A673 (cell line): Measurements from ENCODE around the gene ERO1B. TPM values are rescaled to one million over a fixed set of nuclear protein-coding genes. Genes with fewer than 3 reads are reported as not detected.

ENCODE experiments used
- BruUV-seq: library from RNA; stranded (reverse); fragments of 400-500 nt; replicated peaks from 2 replicates; lab custom pipeline; 2021; lab: Mats Ljungman, UMichigan
- CTCF ChIA-PET: fragments of 300-600 bp; sonication (Branson Sonifier 250); formaldehyde crosslinking; loops from one replicate; lab custom pipeline; 2022; ENCODE audit warnings: antibody characterized with exemption; lab: Charles Lee
- POLR2A ChIA-PET: fragments of 300-600 bp; sonication (Branson Sonifier 250); formaldehyde crosslinking; loops from one replicate; lab custom pipeline; 2022; ENCODE audit warnings: antibody characterized with exemption; ENCODE audit not compliant: low non-redundant PET; lab: Charles Lee
- DNase-seq: peaks from one replicate; pipeline ENCODE4 v3.0.0-alpha.2; 2015; ENCODE audit warnings: low spot score
- H3K27ac ChIP-seq: fragments of 200-600 bp; sonication (generic); 2 replicates; pipeline ENCODE4 v1.5.1; 2016; ENCODE audit warnings: mixed run types, low read depth, mild to moderate bottlenecking, mixed read lengths, antibody characterized with exemption, low read length; ENCODE audit not compliant: poor library complexity, severe bottlenecking
- H3K27me3 ChIP-seq: fragments of 200-600 bp; sonication (generic); replicated peaks from 2 replicates; pipeline ENCODE4 v1.6.1; 2017; ENCODE audit warnings: mixed run types, low read depth, mild to moderate bottlenecking, mixed read lengths, antibody characterized with exemption, low read length; ENCODE audit not compliant: insufficient read depth, poor library complexity
- H3K36me3 ChIP-seq: fragments of 200-600 bp; sonication (generic); 2 replicates; pipeline ENCODE4 v1.6.1; 2016; ENCODE audit warnings: mixed run types, mild to moderate bottlenecking, mixed read lengths, antibody characterized with exemption, low read length; ENCODE audit not compliant: insufficient read depth, poor library complexity, severe bottlenecking
- H3K4me1 ChIP-seq: fragments of 200-600 bp; sonication (generic); 2 replicates; pipeline ENCODE4 v1.6.1; 2017; ENCODE audit warnings: mixed run types, mild to moderate bottlenecking, mixed read lengths, antibody characterized with exemption, low read length; ENCODE audit not compliant: insufficient read depth, poor library complexity, severe bottlenecking
- H3K4me3 ChIP-seq: fragments of 200-600 bp; sonication (generic); 2 replicates; pipeline ENCODE4 v1.5.1; 2016; ENCODE audit warnings: low read depth, mixed run types, mild to moderate bottlenecking, mixed read lengths, low read length; ENCODE audit not compliant: poor library complexity, severe bottlenecking
- H3K9me3 ChIP-seq: fragments of 200-600 bp; sonication (generic); 2 replicates; pipeline ENCODE4 v1.6.1; 2016; ENCODE audit warnings: mixed run types, low read depth, mild to moderate bottlenecking, mixed read lengths, antibody characterized with exemption, low read length; ENCODE audit not compliant: poor library complexity, severe bottlenecking
- EZH2 ChIP-seq: fragments of 200-600 bp; sonication (generic); IDR thresholded peaks from 2 replicates; pipeline ENCODE4 v1.6.1; 2017; ENCODE audit warnings: borderline replicate concordance, low read depth, mild to moderate bottlenecking, mixed read lengths, antibody characterized with exemption, low read length; ENCODE audit not compliant: poor library complexity, severe bottlenecking
- intact Hi-C: fragments of 100-400 bp; cut with micrococcal nuclease; formaldehyde crosslinking; loops from one replicate; pipeline ENCODE4 v1.10.0; 2022; ENCODE audit not compliant: unreplicated experiment
- total RNA-seq: library from RNA; stranded (reverse); gene quantifications from 2 replicates; pipeline ENCODE4 v1.2.3, GENCODE V29; 2021
- TF ChIP-seq, protein P1 (sequence below): fragments of 300-800, 200-600 bp; sonication (generic); conservative IDR thresholded peaks from 2 replicates; pipeline ENCODE4 v1.5.1; 2017; ENCODE audit warnings: low read depth, mild to moderate bottlenecking, antibody characterized with exemption, low read length, moderate library complexity, mixed read lengths

Gene ERO1B
- total RNA-seq, 1 experiment from 2014 or later = 3.4 TPM

DNA sequence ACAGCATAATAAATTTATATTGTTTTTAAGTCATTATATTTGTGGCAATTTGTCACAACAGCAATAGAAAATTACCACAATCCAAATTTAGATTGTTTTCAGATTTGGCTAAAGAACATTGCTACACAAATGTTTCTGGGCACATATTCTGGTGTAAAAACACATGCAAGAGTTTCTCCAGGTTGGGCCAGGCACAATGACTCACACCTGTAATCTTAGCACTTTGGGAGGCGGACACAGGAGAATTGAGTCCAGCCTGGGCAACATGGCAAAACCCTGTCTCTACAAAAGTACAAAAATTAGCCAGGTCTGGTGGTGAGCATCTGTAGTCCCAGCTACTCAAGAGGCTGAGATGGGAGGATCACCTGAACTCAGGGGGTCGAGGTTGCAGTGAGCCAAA, 8.4 kb downstream of the ERO1B start:
- Histone ChIP-seq H3K27me3 (no peaks in the 10 kb centered on the region), H3K9me3 (no peaks in the 10 kb centered on the region), H3K36me3 (no peaks in the 10 kb centered on the region), H3K27ac (no peak overlapping the region), H3K4me3 (no peak overlapping the region), H3K4me1 (no peaks in the 10 kb centered on the region)
- no peak for TF ChIP-seq EZH2
- TF ChIP-seq, protein P1, sequence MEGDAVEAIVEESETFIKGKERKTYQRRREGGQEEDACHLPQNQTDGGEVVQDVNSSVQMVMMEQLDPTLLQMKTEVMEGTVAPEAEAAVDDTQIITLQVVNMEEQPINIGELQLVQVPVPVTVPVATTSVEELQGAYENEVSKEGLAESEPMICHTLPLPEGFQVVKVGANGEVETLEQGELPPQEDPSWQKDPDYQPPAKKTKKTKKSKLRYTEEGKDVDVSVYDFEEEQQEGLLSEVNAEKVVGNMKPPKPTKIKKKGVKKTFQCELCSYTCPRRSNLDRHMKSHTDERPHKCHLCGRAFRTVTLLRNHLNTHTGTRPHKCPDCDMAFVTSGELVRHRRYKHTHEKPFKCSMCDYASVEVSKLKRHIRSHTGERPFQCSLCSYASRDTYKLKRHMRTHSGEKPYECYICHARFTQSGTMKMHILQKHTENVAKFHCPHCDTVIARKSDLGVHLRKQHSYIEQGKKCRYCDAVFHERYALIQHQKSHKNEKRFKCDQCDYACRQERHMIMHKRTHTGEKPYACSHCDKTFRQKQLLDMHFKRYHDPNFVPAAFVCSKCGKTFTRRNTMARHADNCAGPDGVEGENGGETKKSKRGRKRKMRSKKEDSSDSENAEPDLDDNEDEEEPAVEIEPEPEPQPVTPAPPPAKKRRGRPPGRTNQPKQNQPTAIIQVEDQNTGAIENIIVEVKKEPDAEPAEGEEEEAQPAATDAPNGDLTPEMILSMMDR = no peak
- ChIA-PET POLR2A (no interaction called here), CTCF (interaction anchor here (0.6 kb wide), 1 partner anchor 125 kb away, joined by 5 read pairs; no protein-coding TSS in a partner anchor)
- intact Hi-C loops = no loop called here
- no TSS peak for BruUV-seq
- no peak for DNase-seq

DNA sequence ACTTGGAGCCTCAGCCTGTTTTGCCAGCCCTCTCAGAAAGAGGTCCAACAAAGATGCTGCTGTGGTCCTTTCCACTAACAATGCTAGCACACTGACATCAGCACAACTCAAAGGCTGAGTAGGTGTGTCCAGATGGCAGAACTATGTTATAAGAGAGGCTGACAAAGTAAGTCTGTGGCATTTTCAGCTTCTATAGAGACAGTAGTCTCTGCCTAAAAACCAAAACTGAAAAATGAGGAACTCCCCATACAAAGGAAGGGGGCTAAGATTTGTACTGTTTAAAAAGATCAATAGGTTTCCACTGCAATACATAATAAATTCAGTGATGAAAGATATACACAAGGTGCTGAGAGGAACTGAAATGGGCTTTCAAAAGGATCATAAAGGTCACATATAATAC, 12.3 kb downstream of the ERO1B start:
- Histone ChIP-seq H3K4me1 (no peaks in the 10 kb centered on the region), H3K9me3 (no peaks in the 10 kb centered on the region), H3K36me3 (no peaks in the 10 kb centered on the region), H3K27ac (no peak overlapping the region), H3K4me3 (no peak overlapping the region), H3K27me3 (no peaks in the 10 kb centered on the region)
- intact Hi-C loops = no loop called here
- TF ChIP-seq, protein P1 = no peak
- POLR2A ChIA-PET = no interaction called here
- CTCF ChIA-PET = no interaction called here
- DNase-seq = no peak
- no TSS peak for BruUV-seq

DNA sequence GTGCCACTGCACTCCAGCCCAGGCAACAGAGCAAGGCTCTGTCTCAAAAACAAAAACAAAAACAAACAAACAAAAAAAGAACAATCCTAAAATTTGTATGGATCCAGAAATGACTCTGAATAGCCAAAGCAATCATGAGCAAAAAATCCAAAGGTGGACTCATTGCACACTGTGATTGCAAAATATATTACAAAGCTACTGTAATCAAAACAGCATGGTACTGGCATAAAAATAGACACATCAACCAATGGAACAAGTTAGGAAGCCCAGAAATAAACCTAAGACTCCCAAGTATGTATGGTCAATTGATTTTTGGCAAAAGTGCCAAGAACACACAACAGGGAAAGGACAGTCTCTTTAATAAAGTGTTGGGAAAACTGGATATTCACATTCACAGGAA, 19.9 kb downstream of the ERO1B start:
- intact Hi-C loops = no loop called here
- CTCF ChIA-PET = no interaction called here
- Histone ChIP-seq H3K36me3 (no peaks in the 10 kb centered on the region), H3K27me3 (no peaks in the 10 kb centered on the region), H3K4me1 (no peaks in the 10 kb centered on the region), H3K4me3 (no peak overlapping the region), H3K9me3 (no peaks in the 10 kb centered on the region), H3K27ac (no peak overlapping the region)
- POLR2A ChIA-PET = no interaction called here
- no TSS peak for BruUV-seq
- DNase-seq = no peak
- TF ChIP-seq, protein P1 = no peak
- TF ChIP-seq EZH2 = no peak
